HG02943 (cell line): ENCODE data around the gene GALNTL6.

ENCODE experiments used
- ATAC-seq: cut with Tn5 transposase; IDR thresholded peaks from one replicate; pipeline ENCODE4 v1.9.1; 2021; ENCODE audit warnings: mild to moderate bottlenecking, low read depth, moderate library complexity; ENCODE audit not compliant: unreplicated experiment

The GALNTL6 gene

GRCh38 chr4:171983935-171984805 is 171.0 kb downstream of the GALNTL6 start:
- ATAC-seq: no peak

- ATAC-seq: no peak
These were observed 171.9 kb downstream of the GALNTL6 start for GRCh38 chr4:171985129-171985528.

- no peak for ATAC-seq
These were observed 180.0 kb downstream of the GALNTL6 start for GRCh38 chr4:171993247-171993646.

- no peak for ATAC-seq
These were observed 194.7 kb downstream of the GALNTL6 start for GRCh38 chr4:172007889-172008288.

- ATAC-seq: no peak
These were observed 196.4 kb downstream of the GALNTL6 start for GRCh38 chr4:172009446-172010230.

- ATAC-seq: no peak
These were observed 198.0 kb downstream of the GALNTL6 start for GRCh38 chr4:172011196-172011595.

GRCh38 chr4:172018358-172018757 is 205.2 kb downstream of the GALNTL6 start:
- ATAC-seq: no peak

- ATAC-seq: no peak
These were observed 222.4 kb downstream of the GALNTL6 start for GRCh38 chr4:172035562-172035961.

- no peak for ATAC-seq
These were observed 227.6 kb downstream of the GALNTL6 start for GRCh38 chr4:172040766-172041165.

GRCh38 chr4:172042714-172043114 is 229.5 kb downstream of the GALNTL6 start:
- no peak for ATAC-seq

- ATAC-seq: no peak
These were observed 232.8 kb downstream of the GALNTL6 start for GRCh38 chr4:172045981-172046380.

- ATAC-seq: no peak
These were observed 235.5 kb downstream of the GALNTL6 start for GRCh38 chr4:172048666-172049065.

GRCh38 chr4:172050911-172051310 is 237.7 kb downstream of the GALNTL6 start:
- ATAC-seq: no peak

GRCh38 chr4:172055046-172055445 is 241.8 kb downstream of the GALNTL6 start:
- peak; percentile 64 for ATAC-seq

GRCh38 chr4:172055498-172055897 is 242.3 kb downstream of the GALNTL6 start:
- no peak for ATAC-seq

- no peak for ATAC-seq
These were observed 248.0 kb downstream of the GALNTL6 start for GRCh38 chr4:172061204-172061603.

- no peak for ATAC-seq
These were observed 255.3 kb downstream of the GALNTL6 start for GRCh38 chr4:172068506-172068905.

GRCh38 chr4:172073590-172073989 is 260.4 kb downstream of the GALNTL6 start:
- ATAC-seq: no peak

- ATAC-seq: no peak
These were observed 270.1 kb downstream of the GALNTL6 start for GRCh38 chr4:172083272-172083671.

- no peak for ATAC-seq
These were observed 275.4 kb downstream of the GALNTL6 start for GRCh38 chr4:172088556-172088955.

GRCh38 chr4:172095161-172095560 is 282.0 kb downstream of the GALNTL6 start:
- ATAC-seq: no peak

- no peak for ATAC-seq
These were observed 283.6 kb downstream of the GALNTL6 start for GRCh38 chr4:172096786-172097185.
